Measurements from ENCODE around the gene CLDN8.

The CLDN8 gene

GRCh38 chr21:30164796-30165195 lies 51.1 kb downstream of the CLDN8 start:
- CTCF ChIA-PET = interaction anchor here (0.7 kb wide), 1 partner anchor 10 kb away, joined by 3 read pairs; no protein-coding TSS in a partner anchor
- peak; percentile 79 for DNase-seq (ENCODE audit: low spot score)
- no peak for TF ChIP-seq CTCF (conservative IDR thresholded peaks at IDR 0.05; ENCODE audit: low read depth)
- POLR2A ChIA-PET (ENCODE audit: low non-redundant PET) = no interaction called here
- no peak overlapping the region for H3K27ac ChIP-seq

All from RWPE1 (cell line).